ENCODE data around the gene SUPT3H. TPM values are rescaled to one million over a fixed set of nuclear protein-coding genes. Genes with fewer than 3 reads are reported as not detected.

Gene SUPT3H
- total RNA-seq (2022; extraction: Qiagen RNA extraction; ENCODE audit: low read depth) = 3.5 to 6.4 TPM (median 4.4 TPM) in 5 replicates

DNA sequence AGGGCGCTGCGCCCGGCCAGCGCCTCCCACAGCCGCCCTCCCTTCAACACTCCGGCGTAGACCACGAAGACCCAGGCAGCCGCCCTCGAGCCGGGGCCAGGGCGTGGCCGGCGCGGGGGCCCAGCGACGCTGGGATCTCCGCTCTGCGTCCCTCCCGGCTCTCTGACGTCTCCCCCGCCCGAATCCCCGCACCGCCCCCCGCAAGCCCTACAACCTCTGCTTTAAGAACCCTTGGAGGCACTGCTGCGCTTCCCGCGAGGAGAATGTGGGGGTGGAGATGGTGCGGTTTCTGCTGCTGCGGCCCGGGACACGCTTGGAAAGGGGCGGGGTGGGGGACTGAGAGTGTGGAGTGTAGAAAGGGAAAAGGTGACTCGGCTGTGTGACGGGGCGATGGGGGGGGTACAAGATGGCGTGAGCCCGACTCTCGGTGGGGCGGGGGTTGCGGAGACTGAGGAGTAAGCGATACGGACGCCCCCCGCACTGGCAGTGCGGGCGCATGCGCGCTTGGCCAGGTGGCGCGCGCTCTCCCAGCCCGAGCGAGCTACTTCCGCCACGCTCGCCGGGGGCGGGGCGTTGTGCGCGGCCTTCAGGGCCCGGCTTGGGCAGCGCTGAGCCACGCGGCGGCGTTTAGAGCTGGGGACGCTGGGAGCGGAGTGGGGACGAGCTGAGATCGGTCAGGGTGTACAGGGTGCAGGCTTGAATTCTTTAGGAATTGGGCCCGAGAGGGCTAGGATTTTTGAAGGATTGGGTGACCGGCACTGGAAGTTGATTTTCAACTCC, at the start of gene SUPT3H:
TSS of gene SUPT3H (minus strand) at position 381 of the 780 bp plus-strand sequence.

GRCh38 chr6:45327956-45328522, 49.7 kb downstream of the SUPT3H start, which contains the start of gene RUNX2:
TSS of gene RUNX2 (plus strand) at chr6:45328330. CDS start at chr6:45328727, 397 bp downstream.

Other genes with a start within 250 kb of the SUPT3H start
- gene RUNX2, start 49.6 kb downstream of the SUPT3H start, total RNA-seq (2022; extraction: Qiagen RNA extraction; ENCODE audit: low read depth) = 1.0 to 1.4 TPM (median 1.1 TPM) in 5 replicates